ENCODE measurements around the gene TIMM21.

The TIMM21 gene

DNA sequence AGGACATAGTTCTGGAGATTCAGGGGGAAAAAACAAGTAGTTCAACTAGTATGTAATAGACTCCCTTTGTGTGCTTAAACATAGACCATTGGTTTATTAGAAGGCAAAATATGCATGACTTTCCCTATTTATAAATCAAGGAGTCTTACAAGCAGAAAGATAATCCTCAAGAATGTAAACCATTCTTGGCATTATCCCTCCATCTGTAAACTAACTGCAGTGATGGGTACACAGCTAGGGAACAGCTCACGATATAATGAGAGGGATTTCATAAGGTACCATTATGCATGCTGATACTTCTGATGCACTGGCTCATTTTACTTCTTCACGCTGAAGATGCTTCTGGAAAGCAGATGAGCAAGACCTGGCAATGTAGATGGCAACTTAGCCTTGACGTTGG, 1.6 kb upstream of the TIMM21 start:
- in situ Hi-C loops (cut with MboI; ENCODE audit: low sequenced_read_pairs) = no loop called here

DNA sequence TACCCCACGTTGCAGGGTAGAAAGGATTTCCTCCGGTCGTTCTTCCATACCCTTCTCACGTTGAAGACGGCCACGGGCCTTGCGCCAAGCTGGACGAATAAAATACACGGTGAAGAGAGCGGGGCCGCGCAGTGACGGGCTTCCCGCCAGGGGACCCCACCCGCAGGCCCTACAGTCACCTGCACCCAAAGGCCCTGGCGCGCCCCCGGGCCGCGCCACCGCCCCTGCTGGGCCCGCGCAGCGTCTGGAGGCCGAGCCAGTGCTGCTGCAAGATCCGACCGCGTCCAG, 888 bp upstream of the TIMM21 start:
- in situ Hi-C loops (cut with MboI; ENCODE audit: low sequenced_read_pairs) = no loop called here

DNA sequence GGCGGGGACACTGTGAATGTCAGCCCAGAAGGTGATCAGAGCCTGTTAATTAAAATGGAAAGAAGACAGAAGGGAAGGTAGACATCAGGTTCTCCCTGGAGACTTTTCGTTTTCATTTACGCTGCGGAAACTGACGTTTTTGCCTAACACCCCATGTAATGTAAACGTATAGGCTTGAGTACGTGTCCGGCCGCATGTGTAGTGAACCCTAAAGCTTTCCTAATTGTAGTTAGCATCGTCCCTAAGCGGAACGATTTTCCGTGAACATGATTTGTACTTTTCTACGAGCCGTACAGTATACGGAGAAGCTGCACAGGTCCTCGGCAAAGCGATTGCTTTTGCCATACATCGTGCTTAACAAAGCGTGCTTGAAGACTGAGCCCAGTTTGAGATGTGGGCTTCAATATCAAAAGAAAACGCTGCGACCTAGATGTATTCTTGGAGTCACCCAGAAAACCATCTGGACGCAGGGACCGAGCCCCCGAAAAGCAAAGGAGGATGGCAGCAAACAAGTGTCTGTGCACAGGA, 284 bp downstream of the TIMM21 start:
- in situ Hi-C loops (cut with MboI; ENCODE audit: low sequenced_read_pairs) = no loop called here

DNA sequence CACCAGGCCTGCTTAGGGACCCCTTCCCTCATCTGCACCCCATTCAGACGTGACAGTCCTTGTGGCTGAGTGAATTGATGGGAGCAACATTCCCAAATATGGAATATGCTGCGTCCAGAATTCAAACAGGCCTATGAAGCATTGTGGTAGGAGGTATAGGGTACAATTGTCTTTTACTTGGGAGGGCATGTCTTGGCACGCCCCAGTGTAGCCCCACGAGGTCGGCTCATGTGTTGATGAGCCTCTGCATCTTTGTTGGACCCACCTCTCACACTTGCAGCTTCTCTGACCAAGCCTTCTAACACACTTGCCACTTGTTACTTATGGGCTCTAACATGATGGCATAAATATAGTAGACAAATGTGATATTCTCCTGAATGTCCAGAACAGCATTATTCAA, 1.6 kb downstream of the TIMM21 start:
- in situ Hi-C loops (cut with MboI; ENCODE audit: low sequenced_read_pairs) = no loop called here

DNA sequence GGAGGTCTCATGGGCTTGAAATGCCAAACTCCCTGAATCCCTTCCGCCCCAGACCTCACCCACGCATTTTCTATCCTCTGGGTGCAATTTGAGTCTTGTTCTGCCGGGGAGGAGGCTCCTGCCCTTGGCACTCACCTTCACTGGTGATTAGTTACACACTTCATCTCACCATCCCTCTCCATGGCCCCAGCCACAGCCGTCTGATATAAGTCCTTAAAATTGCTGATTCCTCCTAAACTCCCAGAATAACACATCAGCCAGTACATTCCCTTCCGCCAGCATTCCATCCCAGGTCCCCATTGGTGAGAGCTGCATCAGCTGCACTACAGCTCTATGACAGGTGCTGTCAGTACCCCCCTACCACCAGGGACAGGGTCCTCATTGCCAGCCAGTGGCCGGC, 3.9 kb downstream of the TIMM21 start:
- in situ Hi-C loops (cut with MboI; ENCODE audit: low sequenced_read_pairs) = no loop called here

DNA sequence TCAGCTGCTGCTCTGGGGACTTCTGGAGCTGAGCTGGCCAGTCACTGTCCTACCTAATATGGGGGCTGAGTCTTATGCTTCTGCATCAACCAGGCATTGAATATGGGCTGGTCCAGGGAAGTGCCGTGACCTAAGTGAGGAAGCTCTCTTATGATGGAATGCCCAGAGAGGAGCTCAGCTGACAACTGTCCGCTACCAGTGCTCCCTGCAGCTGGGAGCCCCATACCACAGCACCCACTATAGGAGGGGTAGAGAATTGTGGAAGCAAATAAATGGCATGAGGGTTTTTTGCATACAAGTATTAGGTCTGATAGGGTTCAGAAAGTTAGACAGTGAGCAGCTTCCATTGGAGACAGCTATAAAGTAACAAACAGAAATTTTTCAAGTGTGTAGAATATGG, 4.5 kb downstream of the TIMM21 start:
- in situ Hi-C loops (cut with MboI; ENCODE audit: low sequenced_read_pairs) = no loop called here

DNA sequence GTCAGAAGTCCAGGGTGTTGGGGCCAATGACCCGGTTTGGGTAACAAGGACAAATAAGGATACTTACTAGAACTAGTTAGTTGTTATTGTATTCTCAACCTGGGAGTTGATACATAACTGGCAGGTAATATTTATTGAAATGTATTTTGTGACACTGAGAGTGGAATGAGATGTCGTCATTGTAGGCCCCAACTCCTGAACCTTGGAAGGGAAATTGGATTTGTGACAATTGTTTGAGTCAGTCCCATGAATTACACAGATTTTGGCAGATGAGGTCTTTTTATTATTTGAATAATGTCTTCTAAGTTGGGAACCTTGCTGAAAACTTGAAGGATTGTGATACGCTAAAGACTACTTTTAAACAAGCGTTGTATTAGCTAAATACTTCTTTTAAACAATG, 5.1 kb downstream of the TIMM21 start:
- in situ Hi-C loops (cut with MboI; ENCODE audit: low sequenced_read_pairs) = no loop called here

DNA sequence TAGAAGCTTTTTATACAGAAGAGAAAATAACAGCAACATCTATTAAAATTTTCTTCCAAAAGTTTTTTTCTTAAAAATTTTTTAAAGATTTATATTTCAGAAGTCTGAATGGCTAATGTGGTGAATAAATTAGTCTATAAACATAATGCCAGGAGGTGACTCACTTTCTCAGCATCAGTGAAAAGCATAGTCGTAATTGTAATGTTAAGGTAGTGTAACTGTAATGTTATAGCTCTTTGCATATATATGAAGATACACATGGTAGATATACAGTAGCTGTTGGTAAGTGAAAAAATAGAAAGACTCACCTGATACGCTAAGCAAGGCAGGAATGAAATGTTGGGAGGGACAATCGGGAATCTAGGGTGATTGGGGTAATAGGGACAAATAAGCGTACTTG, 5.5 kb downstream of the TIMM21 start:
- in situ Hi-C loops (cut with MboI; ENCODE audit: low sequenced_read_pairs) = no loop called here

DNA sequence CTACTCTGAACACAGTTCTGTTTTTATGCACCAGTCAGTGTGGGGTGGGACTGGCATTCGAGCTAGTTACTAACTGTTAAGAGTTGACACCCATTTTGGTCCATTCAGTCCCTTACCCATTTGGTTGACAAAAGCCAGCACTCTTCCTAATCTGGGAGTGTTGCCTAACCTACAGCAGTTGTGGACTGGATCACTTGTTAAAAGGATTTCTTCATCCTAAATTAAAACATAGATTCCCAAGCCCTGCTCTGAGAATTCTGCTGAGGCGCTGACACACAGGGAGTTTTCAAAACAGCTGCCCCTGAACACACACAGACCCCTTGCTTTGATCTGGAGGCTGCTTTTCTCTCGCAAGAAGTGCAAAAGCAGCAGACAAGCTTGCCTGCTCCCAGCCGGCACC, 6.4 kb downstream of the TIMM21 start:
- in situ Hi-C loops (cut with MboI; ENCODE audit: low sequenced_read_pairs) = no loop called here

DNA sequence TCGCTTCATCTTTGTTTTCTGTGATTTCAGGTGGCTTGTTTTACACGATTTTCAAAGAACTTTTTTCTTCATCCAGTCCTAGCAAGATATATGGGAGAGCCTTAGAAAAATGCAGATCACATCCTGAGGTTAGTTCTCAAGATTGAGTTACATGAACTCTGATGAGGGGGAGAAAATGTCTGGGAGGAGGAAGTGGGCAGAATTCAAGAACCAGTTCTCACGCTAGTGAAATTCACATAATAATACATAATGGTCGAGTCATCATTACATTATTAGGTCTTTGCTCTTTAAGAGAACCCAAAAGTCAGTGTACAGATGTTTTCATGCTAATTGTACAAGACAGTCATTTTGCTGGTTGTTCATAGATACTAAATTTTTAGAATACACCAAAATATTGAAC, 7.0 kb downstream of the TIMM21 start:
- in situ Hi-C loops (cut with MboI; ENCODE audit: low sequenced_read_pairs) = no loop called here

DNA sequence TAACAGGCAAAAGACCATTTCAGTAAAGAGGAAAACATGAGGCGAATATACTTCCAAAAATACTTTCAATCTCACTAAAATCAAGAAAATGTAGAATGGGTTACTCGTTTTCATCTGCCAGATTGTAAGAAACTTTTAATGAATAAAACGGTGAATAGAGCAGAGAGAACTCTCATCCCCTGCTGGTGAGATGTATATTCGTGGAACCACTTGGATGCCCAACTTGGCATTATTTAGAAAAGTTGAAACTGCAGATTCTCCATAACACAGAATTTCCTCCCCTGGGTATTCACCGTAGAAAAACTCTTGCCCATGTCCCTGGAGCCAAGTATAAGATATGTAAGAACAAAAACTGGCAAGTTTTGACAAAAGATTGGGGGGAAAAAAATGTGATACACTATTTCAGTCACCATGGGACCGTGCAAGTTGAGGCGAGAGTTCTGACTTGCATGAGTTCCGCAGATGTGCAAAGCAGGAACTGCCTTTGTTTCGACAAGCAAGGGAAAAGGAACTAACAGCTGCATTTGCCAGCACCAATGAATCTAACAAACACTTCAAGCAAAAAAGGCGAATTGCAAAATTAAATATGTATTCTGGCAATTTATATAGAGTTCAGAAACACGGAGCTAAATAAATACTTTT, 14.8 kb downstream of the TIMM21 start:
- in situ Hi-C loops (cut with MboI; ENCODE audit: low sequenced_read_pairs) = no loop called here

DNA sequence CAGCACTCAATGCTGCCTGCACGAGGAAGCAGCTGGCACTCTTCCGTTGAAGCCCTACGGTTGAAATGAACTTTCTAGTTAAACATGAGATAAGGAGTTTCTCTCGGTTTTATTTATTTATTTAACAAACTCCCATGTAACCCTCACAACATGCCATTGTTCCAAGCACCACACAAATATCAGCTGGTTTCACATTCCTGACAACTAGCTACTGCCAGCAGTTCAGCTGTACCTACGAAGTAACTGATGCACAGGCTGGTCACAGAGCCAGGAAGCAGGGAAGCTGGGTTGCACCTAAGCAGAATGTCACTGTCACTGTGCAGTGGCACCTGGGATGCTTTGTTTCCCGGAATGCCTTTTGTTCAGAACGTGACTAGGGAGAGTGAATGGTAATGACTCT, 18.1 kb downstream of the TIMM21 start:
- in situ Hi-C loops (cut with MboI; ENCODE audit: low sequenced_read_pairs) = no loop called here

DNA sequence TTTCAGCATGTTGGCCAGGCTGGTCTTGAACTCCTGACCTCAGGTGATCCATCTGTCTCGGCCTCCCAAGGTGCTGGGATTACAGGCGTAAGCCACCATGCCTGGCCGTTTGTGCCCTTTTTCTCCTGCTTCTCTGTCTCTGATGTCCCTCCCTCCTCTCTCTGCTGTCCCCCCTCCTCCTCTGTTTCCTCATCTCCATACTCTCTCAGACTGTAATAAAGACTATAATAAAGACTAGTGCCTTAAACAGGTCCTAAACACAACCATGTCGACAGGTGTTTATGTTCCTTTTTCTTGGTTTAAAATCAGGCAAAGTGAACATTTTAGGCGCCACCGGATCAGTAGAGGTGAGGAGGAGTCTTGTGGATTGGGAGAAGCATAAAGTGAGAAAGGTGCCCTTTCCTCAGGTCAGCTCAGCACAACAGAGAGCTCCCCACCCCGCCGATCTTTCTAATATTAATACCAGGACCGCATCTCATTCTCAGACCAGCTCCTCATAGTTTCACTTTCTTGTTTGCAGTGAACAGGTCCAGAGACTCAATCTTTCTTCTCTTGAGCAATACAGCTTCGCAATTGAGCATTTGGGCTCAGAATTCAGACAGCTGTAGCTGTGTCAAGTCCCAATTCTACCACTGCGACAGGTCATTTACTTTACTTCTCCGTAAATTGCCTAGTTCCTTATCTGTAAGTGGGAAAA, 23.7 kb downstream of the TIMM21 start:
- in situ Hi-C loops (cut with MboI; ENCODE audit: low sequenced_read_pairs) = no loop called here

DNA sequence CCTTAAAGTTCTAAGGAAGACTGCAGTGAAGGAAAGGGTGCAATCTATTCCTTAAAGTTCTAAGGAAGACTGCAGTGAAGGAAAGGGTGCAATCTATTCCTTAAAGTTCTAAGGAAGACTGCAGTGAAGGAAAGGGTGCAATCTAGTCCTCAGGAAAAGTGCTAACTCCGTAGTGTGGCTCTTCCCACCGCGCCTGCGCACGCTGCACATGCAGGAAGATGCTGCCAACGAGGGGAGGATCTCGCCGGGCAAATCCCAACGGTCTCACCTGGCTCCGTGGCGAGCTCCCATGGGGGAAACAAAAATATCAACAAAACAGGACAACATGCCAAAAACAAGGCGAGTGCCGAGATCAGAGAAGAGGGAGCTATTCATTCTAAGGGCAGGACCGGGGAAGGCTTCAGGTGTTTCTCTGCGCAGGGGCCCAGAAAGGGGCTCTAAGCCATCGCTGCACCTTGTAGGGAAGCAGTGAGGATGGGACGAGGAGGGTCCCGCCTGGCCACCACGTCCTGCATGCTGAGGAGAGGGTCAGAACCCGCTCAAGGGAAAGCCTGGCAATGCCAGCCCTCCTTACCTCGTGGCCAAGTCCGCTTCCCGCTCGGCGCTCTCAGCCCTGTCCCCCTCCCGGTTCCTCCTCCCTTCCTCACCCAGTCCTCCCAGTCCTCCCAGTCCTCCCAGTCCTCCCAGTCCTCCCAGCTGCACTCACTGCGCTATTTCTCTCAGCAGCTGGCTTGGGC, 24.5 kb downstream of the TIMM21 start:
- in situ Hi-C loops (cut with MboI; ENCODE audit: low sequenced_read_pairs) = no loop called here

DNA sequence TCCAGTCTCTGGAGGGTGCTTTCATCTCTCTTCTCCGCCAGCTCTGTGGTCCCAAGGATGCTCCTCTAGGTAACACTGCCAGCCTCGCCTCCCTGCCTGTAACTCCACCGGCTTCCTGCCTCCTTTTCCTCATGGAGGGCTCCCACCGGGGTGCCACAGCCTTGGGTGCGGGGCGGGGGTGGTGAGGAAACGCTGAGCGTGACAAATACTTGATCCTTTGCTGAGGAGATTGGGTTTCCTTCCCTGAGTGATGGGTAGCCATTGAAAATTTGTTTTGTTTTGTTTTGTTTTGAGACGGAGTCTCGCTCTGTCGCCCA, 25.1 kb downstream of the TIMM21 start:
- in situ Hi-C loops (cut with MboI; ENCODE audit: low sequenced_read_pairs) = no loop called here

DNA sequence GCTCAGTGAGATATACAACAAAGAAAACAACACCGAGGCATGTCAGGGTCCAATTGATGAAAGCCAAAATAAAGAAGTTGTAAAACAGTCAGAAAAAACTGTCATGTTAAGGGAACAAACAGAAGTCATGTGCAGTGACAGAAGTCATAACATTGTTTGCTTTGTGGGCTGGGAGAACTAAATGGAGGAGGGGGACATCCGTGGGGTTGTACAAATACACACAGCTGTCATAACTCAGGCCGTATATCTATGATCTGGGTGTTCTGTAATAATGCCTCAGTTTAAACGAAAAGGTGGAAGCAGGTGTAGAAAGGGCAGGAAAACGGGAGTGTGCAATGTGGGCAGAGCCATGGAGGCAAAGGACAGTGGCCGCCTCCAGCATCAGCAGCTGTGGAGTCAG, 27.3 kb downstream of the TIMM21 start:
- in situ Hi-C loops (cut with MboI; ENCODE audit: low sequenced_read_pairs) = loop anchor here (25.0 kb wide), 1 partner anchor 362 kb away; the partner anchor contains the start of gene CNDP1

DNA sequence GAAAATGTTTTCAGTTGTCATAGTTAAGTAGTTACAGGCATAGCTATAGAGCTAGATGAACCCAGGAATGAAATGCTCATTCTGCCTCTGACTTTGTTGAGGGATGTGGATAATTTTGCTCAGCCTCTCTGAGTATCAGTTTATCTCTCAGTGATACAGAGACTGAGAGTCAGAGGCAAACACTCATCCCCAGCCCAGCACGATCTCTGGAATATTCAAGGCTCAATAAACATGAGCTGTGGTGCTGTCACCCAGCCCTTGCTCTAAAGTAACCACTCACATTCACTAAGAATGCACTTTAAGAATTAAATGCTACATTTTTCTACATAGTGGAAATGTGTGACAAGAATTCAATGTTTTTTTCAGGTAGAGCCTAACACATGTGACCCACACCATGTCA, 30.6 kb downstream of the TIMM21 start:
- in situ Hi-C loops (cut with MboI; ENCODE audit: low sequenced_read_pairs) = loop anchor here (25.0 kb wide), 1 partner anchor 358 kb away; the partner anchor contains the start of gene CNDP1

DNA sequence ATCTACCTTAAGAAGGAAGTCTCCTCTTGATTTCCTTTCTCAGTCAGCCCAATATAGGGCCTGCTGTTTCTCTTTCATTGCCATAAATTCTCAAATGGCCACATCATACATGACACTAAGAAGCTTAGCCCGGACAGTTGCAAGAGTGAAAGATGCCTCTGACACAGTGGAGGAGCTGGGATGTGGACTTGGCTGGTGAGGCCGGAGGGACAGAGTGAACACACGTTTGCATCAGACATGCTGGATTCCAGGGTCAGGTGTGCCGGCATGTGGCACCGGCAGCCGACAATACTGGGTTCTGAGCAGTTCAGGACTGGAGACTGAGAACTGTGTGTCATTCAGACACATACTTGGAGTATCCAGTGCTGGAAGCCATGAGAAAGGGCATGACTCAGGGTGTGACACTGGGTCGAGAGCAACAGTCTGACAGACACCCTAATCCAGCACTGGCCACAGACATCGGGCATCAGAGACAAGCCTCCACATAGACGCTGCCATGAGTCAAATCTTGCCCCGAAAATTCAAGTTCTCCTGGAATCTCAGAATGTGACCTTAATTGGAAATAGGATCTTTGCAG, 31.4 kb downstream of the TIMM21 start:
- in situ Hi-C loops (cut with MboI; ENCODE audit: low sequenced_read_pairs) = loop anchor here (25.0 kb wide), 1 partner anchor 358 kb away; the partner anchor contains the start of gene CNDP1

DNA sequence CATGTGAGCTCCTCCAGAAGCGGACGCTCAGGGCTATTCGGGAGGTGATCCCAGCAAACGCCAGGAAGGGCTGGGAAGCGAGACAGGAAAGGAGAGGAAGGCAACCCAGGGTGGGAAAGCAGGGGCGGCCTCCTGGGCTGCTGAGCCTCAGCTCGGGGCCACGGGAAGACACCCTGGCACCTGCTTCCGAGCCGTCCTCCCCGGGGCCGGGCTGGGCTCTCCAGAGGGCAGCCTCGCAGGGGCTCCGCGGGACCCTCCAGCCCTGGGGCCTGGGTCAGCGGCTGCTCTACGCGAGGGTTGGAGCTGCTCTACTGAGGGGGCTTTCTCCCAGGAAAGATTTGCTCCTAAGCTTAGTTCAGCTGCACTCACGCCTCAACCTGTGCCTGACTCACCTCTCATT, 34.0 kb downstream of the TIMM21 start:
- in situ Hi-C loops (cut with MboI; ENCODE audit: low sequenced_read_pairs) = loop anchor here (25.0 kb wide), 1 partner anchor 355 kb away; the partner anchor contains the start of gene CNDP1

DNA sequence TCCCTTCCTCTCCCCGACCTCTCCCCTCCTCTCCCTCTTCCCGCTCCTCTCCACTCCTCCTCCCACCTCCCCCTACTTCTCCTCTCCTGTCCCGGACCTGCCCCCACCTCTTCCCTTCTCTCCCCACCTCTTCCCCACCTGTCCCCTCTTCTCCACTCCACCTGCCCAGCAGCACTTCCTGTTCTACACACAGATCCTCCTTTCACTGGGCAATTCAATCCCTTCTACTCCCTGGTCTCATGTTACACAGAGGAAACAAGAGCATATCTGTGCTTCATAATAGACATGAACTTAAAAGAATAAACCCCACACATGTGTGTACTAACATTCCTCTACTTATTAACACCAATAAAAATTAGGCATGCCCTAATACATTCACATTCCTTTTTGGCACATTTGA, 34.8 kb downstream of the TIMM21 start:
- in situ Hi-C loops (cut with MboI; ENCODE audit: low sequenced_read_pairs) = loop anchor here (25.0 kb wide), 1 partner anchor 354 kb away; the partner anchor contains the start of gene CNDP1

DNA sequence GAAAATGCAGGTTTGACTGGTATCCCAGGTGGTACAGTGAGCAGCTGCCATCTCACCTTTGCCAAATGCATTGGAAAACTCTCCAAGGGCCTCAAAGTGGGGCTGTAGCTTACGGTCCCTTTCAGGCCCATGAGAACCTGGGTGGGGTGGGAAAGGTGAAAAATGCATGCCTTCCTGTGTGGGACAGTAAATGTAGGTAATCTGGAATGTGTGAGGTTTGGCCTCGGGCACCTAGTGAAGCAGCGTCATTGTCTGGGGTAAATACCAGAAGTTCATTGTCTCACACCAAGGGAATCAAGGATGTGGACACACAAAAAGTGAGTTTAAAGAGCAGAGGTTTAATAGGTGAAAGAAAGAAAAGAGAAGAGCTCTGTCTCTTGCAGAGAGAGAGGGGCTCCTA, 36.6 kb downstream of the TIMM21 start:
- in situ Hi-C loops (cut with MboI; ENCODE audit: low sequenced_read_pairs) = loop anchor here (25.0 kb wide), 1 partner anchor 352 kb away; the partner anchor contains the start of gene CNDP1
